Neural cell (in vitro differentiated cells): ENCODE measurements around the gene PSMD11. TPM values are rescaled to one million over a fixed set of nuclear protein-coding genes. Genes with fewer than 3 reads are reported as not detected.

Source experiments
- H2AFZ ChIP-seq: fragments of 200-600, 300-800 bp; sonication (generic), shearing (Covaris generic); 2 replicates; pipeline ENCODE4 v1.6.0; 2014; ENCODE audit warnings: low read depth, mild to moderate bottlenecking, antibody characterized with exemption, low read length, moderate library complexity
- H3F3A ChIP-seq: fragments of 200-600 bp; shearing (Covaris generic); 2 replicates; pipeline ENCODE4 v1.6.1; 2016; ENCODE audit warnings: mild to moderate bottlenecking, moderate library complexity, mixed read lengths, antibody characterized with exemption, low read length; ENCODE audit not compliant: insufficient read depth, poor library complexity, severe bottlenecking
- H3K27ac ChIP-seq: fragments of 200-600, 300-800 bp; sonication (generic), shearing (Covaris generic); 2 replicates; pipeline ENCODE4 v1.5.1; 2014; ENCODE audit warnings: mild to moderate bottlenecking, low read length, moderate library complexity
- H3K27me3 ChIP-seq: fragments of 300-800, 200-600 bp; sonication (generic), shearing (Covaris generic); 2 replicates; pipeline ENCODE4 v1.6.0; 2014; ENCODE audit warnings: mild to moderate bottlenecking, low read depth, low read length, moderate library complexity; ENCODE audit not compliant: insufficient read depth
- H3K36me3 ChIP-seq: fragments of 300-800, 200-600 bp; sonication (generic), shearing (Covaris generic); 2 replicates; pipeline ENCODE4 v1.5.1; 2014; ENCODE audit warnings: mild to moderate bottlenecking, antibody characterized with exemption, low read length, moderate library complexity; ENCODE audit not compliant: insufficient read depth
- H3K4me2 ChIP-seq: fragments of 300-800, 200-600 bp; sonication (generic), shearing (Covaris generic); 2 replicates; pipeline ENCODE4 v1.6.0; 2014; ENCODE audit warnings: mild to moderate bottlenecking, low read length
- H3K4me3 ChIP-seq: fragments of 300-800, 200-600 bp; sonication (generic), shearing (Covaris generic); 2 replicates; pipeline ENCODE4 v1.5.1; 2014; ENCODE audit warnings: mild to moderate bottlenecking, low read length, moderate library complexity
- H3K79me2 ChIP-seq: fragments of 200-600 bp; shearing (Covaris generic); replicated peaks from 2 replicates; pipeline ENCODE4 v1.6.0; 2014; ENCODE audit warnings: mild to moderate bottlenecking, low read length, moderate library complexity; ENCODE audit not compliant: insufficient read depth
- H3K9ac ChIP-seq: fragments of 300-800, 200-600 bp; sonication (generic), shearing (Covaris generic); 2 replicates; pipeline ENCODE4 v1.6.1; 2016; ENCODE audit warnings: mild to moderate bottlenecking, low read length, mixed read lengths
- H3K9me2 ChIP-seq: fragments of 200-600 bp; shearing (Covaris generic); 2 replicates; pipeline ENCODE4 v1.6.1; 2016; ENCODE audit warnings: mild to moderate bottlenecking, low read length, mixed read lengths; ENCODE audit not compliant: insufficient read depth
- H3K9me3 ChIP-seq: fragments of 200-600, 300-800 bp; sonication (generic), shearing (Covaris generic); 2 replicates; pipeline ENCODE4 v1.6.1; 2016; ENCODE audit warnings: mild to moderate bottlenecking, mixed run types, low read length, moderate library complexity, mixed read lengths
- H4K20me1 ChIP-seq: fragments of 200-600 bp; shearing (Covaris generic); 2 replicates; pipeline ENCODE4 v1.6.1; 2016; ENCODE audit warnings: mild to moderate bottlenecking, mixed run types; ENCODE audit not compliant: insufficient read depth
- EP300 ChIP-seq: fragments of 450-650 bp; conservative IDR thresholded peaks from 2 replicates; pipeline ENCODE4 v1.6.1; 2014; ENCODE audit warnings: antibody characterized with exemption, mild to moderate bottlenecking, moderate library complexity; ENCODE audit not compliant: poor library complexity, severe bottlenecking
- EZH2 ChIP-seq: fragments of 200-600, 300-800 bp; shearing (Covaris generic), sonication (generic); IDR thresholded peaks from 2 replicates; pipeline ENCODE4 v1.6.1; 2014; ENCODE audit warnings: antibody characterized with exemption, low read length, borderline replicate concordance, mild to moderate bottlenecking; ENCODE audit not compliant: insufficient read depth, poor library complexity, severe bottlenecking
- MXI1 ChIP-seq: fragments of 450-650 bp; conservative IDR thresholded peaks from 2 replicates; pipeline ENCODE4 v1.6.1; 2014; ENCODE audit warnings: antibody characterized with exemption, mild to moderate bottlenecking; ENCODE audit not compliant: poor library complexity, severe bottlenecking
- POLR2AphosphoS5 ChIP-seq: IDR thresholded peaks from 2 replicates; pipeline ENCODE4 v1.6.1; 2012
- RAD21 ChIP-seq: fragments of 450-650 bp; conservative IDR thresholded peaks from 2 replicates; pipeline ENCODE4 v1.6.1; 2014; ENCODE audit warnings: antibody characterized with exemption, mild to moderate bottlenecking, moderate library complexity
- SMC3 ChIP-seq: fragments of 450-650 bp; conservative IDR thresholded peaks from 2 replicates; pipeline ENCODE4 v1.6.1; 2014; ENCODE audit warnings: antibody characterized with exemption, mild to moderate bottlenecking, moderate library complexity; ENCODE audit not compliant: poor library complexity
- TAF1 ChIP-seq: IDR thresholded peaks from 2 replicates; pipeline ENCODE4 v1.6.1; 2012; ENCODE audit warnings: low read depth
- polyA plus RNA-seq: library from polyadenylated mRNA; depleted of rRNA; stranded (reverse); fragments of >200 nt; gene quantifications from 2 replicates; pipeline ENCODE4 v1.2.3, GENCODE V29; 2014
- TF ChIP-seq, protein P1 (sequence below): fragments of 450-650 bp; IDR thresholded peaks from 2 replicates; pipeline ENCODE4 v1.5.1; 2014; ENCODE audit warnings: antibody characterized with exemption, mild to moderate bottlenecking, moderate library complexity; ENCODE audit not compliant: poor library complexity, severe bottlenecking
- TF ChIP-seq, protein P2 (sequence below): IDR thresholded peaks from 2 replicates; pipeline ENCODE4 v1.6.1; 2012; ENCODE audit warnings: borderline replicate concordance

Gene PSMD11
- polyA plus RNA-seq, 1 donor from 2014 or later = 43.9 TPM

DNA sequence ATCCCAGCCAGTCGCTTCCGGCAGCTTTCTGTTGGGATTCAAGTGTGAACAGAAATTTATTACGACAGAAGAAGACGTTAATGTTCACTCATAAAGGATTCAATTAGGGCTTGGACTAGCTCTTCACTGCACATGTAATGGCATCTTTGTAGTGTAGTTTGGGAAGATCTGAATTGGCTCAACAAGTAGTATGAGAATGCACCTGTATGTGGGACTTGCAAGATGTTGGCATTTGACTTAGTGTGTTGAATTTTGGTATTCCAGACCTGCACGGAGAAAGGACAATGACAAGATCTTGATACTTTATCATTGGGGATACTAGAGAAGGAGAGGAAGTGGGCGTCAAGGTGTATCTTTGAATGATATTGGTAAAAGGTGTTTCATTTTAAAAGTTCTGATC is 1.2 kb downstream of the PSMD11 start:
- no peaks in the 10 kb centered on the region for H3K27me3 ChIP-seq
- H3K4me3 ChIP-seq = peak overlapping the region; percentile 98
- H3F3A ChIP-seq = no peaks in the 10 kb centered on the region
- no peak overlapping the region for H2AFZ ChIP-seq
- peaks cover 54% of the 10 kb centered on the region for H3K79me2 ChIP-seq
- H4K20me1 ChIP-seq = no peaks in the 10 kb centered on the region
- H3K9me2 ChIP-seq = no peaks in the 10 kb centered on the region
- TF ChIP-seq, protein P1, sequence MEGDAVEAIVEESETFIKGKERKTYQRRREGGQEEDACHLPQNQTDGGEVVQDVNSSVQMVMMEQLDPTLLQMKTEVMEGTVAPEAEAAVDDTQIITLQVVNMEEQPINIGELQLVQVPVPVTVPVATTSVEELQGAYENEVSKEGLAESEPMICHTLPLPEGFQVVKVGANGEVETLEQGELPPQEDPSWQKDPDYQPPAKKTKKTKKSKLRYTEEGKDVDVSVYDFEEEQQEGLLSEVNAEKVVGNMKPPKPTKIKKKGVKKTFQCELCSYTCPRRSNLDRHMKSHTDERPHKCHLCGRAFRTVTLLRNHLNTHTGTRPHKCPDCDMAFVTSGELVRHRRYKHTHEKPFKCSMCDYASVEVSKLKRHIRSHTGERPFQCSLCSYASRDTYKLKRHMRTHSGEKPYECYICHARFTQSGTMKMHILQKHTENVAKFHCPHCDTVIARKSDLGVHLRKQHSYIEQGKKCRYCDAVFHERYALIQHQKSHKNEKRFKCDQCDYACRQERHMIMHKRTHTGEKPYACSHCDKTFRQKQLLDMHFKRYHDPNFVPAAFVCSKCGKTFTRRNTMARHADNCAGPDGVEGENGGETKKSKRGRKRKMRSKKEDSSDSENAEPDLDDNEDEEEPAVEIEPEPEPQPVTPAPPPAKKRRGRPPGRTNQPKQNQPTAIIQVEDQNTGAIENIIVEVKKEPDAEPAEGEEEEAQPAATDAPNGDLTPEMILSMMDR = no peak
- no peak for TF ChIP-seq POLR2AphosphoS5
- peak overlapping the region; percentile 88 for H3K9ac ChIP-seq
- no peaks in the 10 kb centered on the region for H3K9me3 ChIP-seq
- peak overlapping the region; percentile 81 for H3K4me2 ChIP-seq
- peaks cover 10% of the 10 kb centered on the region for H3K36me3 ChIP-seq
- no peak overlapping the region for H3K27ac ChIP-seq

DNA sequence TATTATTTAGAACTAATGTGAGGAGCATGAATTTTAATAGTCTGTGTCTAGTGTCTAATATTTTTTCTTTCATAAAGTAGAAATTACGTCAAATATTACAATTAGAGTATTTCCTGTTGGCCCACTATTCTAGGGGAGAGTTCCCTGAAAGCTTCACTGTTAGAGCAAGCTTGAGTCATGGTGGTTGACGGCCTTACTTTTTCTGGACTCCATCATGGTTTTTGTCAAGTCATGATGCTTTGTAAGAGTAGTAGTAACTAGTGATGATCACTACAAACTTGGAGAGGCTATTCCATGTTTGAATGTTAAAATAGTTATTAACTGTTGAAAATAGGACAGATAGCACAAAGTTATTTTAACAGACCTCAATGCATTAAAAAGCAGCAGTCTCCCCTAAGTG is 1.7 kb downstream of the PSMD11 start:
- Histone ChIP-seq H3K27ac (no peak overlapping the region), H3K4me2 (peak overlapping the region; percentile 81), H4K20me1 (no peaks in the 10 kb centered on the region), H3K9ac (no peak overlapping the region), H3K4me3 (peak overlapping the region; percentile 98), H3K79me2 (peaks cover 54% of the 10 kb centered on the region), H3K27me3 (no peaks in the 10 kb centered on the region), H3K36me3 (peaks cover 13% of the 10 kb centered on the region), H3K9me2 (no peaks in the 10 kb centered on the region), H2AFZ (no peak overlapping the region), H3F3A (no peaks in the 10 kb centered on the region), H3K9me3 (no peaks in the 10 kb centered on the region)
- no peak for TF ChIP-seq RAD21
- no peak for TF ChIP-seq POLR2AphosphoS5
- TF ChIP-seq EP300 = no peak
- TF ChIP-seq TAF1 = no peak

DNA sequence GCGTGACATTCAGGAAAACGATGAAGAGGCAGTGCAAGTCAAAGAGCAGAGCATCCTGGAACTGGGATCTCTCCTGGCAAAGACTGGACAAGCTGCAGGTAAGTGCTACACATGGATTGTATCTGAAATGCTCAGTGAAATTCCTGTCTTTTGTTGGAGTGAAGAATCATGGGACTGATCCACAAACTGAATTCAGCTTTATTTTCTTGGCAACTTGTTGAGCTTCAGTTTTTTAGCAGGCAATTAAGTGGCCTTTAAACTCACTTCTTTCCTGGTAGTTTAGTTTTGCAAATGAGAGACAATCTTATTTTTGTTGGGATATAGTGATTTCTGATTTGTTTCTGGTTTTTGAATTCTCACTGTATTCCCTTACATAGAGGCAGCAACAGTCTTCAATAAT is 2.6 kb downstream of the PSMD11 start:
- H3K9me2 ChIP-seq = no peaks in the 10 kb centered on the region
- H3K36me3 ChIP-seq = peaks cover 15% of the 10 kb centered on the region
- H3K9me3 ChIP-seq = no peaks in the 10 kb centered on the region
- peaks cover 54% of the 10 kb centered on the region for H3K79me2 ChIP-seq
- no peaks in the 10 kb centered on the region for H4K20me1 ChIP-seq
- no peak overlapping the region for H2AFZ ChIP-seq
- no peak overlapping the region for H3K27ac ChIP-seq
- no peak overlapping the region for H3K9ac ChIP-seq
- H3K4me3 ChIP-seq = peak overlapping the region; percentile 98
- no peaks in the 10 kb centered on the region for H3F3A ChIP-seq
- peak overlapping the region; percentile 81 for H3K4me2 ChIP-seq
- no peaks in the 10 kb centered on the region for H3K27me3 ChIP-seq
- TF ChIP-seq RAD21 (no peak), EZH2 (no peak), SMC3 (no peak), POLR2AphosphoS5 (no peak), EP300 (no peak), MXI1 (no peak), TAF1 (no peak)
- TF ChIP-seq, protein P2, sequence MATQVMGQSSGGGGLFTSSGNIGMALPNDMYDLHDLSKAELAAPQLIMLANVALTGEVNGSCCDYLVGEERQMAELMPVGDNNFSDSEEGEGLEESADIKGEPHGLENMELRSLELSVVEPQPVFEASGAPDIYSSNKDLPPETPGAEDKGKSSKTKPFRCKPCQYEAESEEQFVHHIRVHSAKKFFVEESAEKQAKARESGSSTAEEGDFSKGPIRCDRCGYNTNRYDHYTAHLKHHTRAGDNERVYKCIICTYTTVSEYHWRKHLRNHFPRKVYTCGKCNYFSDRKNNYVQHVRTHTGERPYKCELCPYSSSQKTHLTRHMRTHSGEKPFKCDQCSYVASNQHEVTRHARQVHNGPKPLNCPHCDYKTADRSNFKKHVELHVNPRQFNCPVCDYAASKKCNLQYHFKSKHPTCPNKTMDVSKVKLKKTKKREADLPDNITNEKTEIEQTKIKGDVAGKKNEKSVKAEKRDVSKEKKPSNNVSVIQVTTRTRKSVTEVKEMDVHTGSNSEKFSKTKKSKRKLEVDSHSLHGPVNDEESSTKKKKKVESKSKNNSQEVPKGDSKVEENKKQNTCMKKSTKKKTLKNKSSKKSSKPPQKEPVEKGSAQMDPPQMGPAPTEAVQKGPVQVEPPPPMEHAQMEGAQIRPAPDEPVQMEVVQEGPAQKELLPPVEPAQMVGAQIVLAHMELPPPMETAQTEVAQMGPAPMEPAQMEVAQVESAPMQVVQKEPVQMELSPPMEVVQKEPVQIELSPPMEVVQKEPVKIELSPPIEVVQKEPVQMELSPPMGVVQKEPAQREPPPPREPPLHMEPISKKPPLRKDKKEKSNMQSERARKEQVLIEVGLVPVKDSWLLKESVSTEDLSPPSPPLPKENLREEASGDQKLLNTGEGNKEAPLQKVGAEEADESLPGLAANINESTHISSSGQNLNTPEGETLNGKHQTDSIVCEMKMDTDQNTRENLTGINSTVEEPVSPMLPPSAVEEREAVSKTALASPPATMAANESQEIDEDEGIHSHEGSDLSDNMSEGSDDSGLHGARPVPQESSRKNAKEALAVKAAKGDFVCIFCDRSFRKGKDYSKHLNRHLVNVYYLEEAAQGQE = no peak
- TF ChIP-seq, protein P1 = no peak
